LHCN-M2 (cell line): ENCODE results near the gene KANK4. TPM values are rescaled to one million over a fixed set of nuclear protein-coding genes. Genes with fewer than 3 reads are reported as not detected.
"Not testable (repeated sequence)": the region's sequence is repeated elsewhere in the genome, so short reads cannot be mapped to it uniquely, and the experiment has no call there.

Experiments used
- DNase-seq: peaks from one replicate; pipeline ENCODE4 v3.0.0-alpha.2; 2012; ENCODE audit warnings: low read depth
- total RNA-seq: library from RNA; depleted of rRNA; stranded (reverse); fragments of >200 nt; gene quantifications from 2 replicates; pipeline ENCODE4 v1.2.3, GENCODE V29; 2014

Gene KANK4
- total RNA-seq, 1 experiment from 2014 or later = 0.06 TPM

GRCh38 chr1:62238507-62238906 lies 80.7 kb downstream of the KANK4 start:
- DNase-seq = no peak

- DNase-seq = no peak
These were observed 81.3 kb downstream of the KANK4 start for GRCh38 chr1:62237950-62238374.

- no peak for DNase-seq
These were observed 81.9 kb downstream of the KANK4 start for GRCh38 chr1:62237361-62237760.

GRCh38 chr1:62235576-62235975 lies 83.7 kb downstream of the KANK4 start:
- no peak for DNase-seq

GRCh38 chr1:62234688-62235087 lies 84.5 kb downstream of the KANK4 start:
- DNase-seq = no peak

- no peak for DNase-seq
These were observed 85.2 kb downstream of the KANK4 start for GRCh38 chr1:62233926-62234450.

- no peak for DNase-seq
These were observed 86.4 kb downstream of the KANK4 start for GRCh38 chr1:62232871-62233278.

- DNase-seq = peak; percentile 69
These were observed 88.5 kb downstream of the KANK4 start for GRCh38 chr1:62230718-62231117.

- DNase-seq = no peak
These were observed 89.3 kb downstream of the KANK4 start for GRCh38 chr1:62229932-62230331.

- no peak for DNase-seq
These were observed 89.8 kb downstream of the KANK4 start for GRCh38 chr1:62229468-62229867.

- no peak for DNase-seq
These were observed 90.4 kb downstream of the KANK4 start for GRCh38 chr1:62228883-62229187.

GRCh38 chr1:62228136-62228882 lies 90.9 kb downstream of the KANK4 start:
- DNase-seq = no peak

GRCh38 chr1:62227496-62227895 lies 91.7 kb downstream of the KANK4 start:
- no peak for DNase-seq

GRCh38 chr1:62224182-62224581 lies 95.1 kb downstream of the KANK4 start:
- no peak for DNase-seq

GRCh38 chr1:62222321-62222720 lies 96.9 kb downstream of the KANK4 start:
- no peak for DNase-seq

GRCh38 chr1:62221171-62221570 lies 98.1 kb downstream of the KANK4 start:
- DNase-seq = no peak

- DNase-seq = not testable (repeated sequence)
These were observed 98.8 kb downstream of the KANK4 start for GRCh38 chr1:62220456-62220855.

- peak; percentile 48 for DNase-seq
These were observed 100.6 kb downstream of the KANK4 start for GRCh38 chr1:62218604-62219003.

GRCh38 chr1:62213075-62213914 lies 105.9 kb downstream of the KANK4 start:
- no peak for DNase-seq

- no peak for DNase-seq
These were observed 106.8 kb downstream of the KANK4 start for GRCh38 chr1:62212411-62212810.

GRCh38 chr1:62210960-62211359 lies 108.3 kb downstream of the KANK4 start:
- DNase-seq = peak; percentile 31

- peak; percentile 92 for DNase-seq
These were observed 109.2 kb downstream of the KANK4 start for GRCh38 chr1:62209931-62210595.
